SHP77 (cell line): Measurements from ENCODE around the gene SLC6A9.

Experiments
- DNase-seq, 2 experiments: peaks; one replicate each; lab custom pipeline; 2025; lab: John Stamatoyannopoulos, UW

SLC6A9 gene

GRCh38 chr1:44048532-44049215, 17.4 kb upstream of the SLC6A9 start:
- DNase-seq = no peak

DNA sequence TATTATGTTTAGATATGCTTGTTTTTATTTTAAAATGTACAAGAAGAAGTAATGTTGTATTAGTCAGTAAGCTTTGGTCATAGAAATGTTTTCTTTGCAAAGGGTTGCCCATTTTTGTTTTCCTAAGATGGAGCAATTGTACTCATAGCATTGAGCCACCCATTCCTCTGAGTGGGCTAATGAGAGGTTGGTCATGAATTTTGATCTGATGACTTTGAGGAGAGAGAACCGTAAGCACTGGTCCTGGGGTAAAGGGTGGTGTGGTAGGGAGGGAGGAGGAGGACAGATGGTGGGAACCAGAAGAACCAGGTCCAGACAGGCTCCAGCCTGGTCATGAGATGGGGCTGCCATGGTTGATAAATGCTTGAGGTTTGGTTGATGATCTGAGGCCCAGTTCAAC, 15.9 kb upstream of the SLC6A9 start:
- DNase-seq = no peak

- no peak for DNase-seq
These were observed 13.8 kb upstream of the SLC6A9 start for GRCh38 chr1:44045064-44045463.

- DNase-seq = no peak
These were observed 13.0 kb upstream of the SLC6A9 start for GRCh38 chr1:44044071-44044801.

- DNase-seq = no peak
These were observed 12.2 kb upstream of the SLC6A9 start for GRCh38 chr1:44043176-44044070.

DNA sequence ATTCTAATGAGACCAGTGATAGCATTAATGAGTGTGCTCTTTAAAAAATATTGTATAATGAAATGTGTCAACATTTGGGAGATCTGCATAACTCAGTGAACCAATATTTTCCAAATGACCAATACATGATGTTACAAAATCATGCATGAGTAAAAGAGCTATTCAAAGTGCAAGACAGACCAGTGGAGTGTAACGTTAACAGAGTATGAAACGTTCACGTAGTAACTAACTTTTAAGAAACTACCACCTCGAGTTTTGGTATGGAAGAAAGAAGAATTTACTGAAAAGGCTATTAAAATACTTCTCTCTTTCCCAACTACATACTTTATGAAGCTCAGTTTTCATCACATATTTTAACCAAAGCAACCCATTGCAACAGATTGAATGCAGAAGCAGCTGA, 9.6 kb upstream of the SLC6A9 start:
- no peak for DNase-seq

- DNase-seq = no peak
These were observed 9.2 kb upstream of the SLC6A9 start for GRCh38 chr1:44040418-44040817.

DNA sequence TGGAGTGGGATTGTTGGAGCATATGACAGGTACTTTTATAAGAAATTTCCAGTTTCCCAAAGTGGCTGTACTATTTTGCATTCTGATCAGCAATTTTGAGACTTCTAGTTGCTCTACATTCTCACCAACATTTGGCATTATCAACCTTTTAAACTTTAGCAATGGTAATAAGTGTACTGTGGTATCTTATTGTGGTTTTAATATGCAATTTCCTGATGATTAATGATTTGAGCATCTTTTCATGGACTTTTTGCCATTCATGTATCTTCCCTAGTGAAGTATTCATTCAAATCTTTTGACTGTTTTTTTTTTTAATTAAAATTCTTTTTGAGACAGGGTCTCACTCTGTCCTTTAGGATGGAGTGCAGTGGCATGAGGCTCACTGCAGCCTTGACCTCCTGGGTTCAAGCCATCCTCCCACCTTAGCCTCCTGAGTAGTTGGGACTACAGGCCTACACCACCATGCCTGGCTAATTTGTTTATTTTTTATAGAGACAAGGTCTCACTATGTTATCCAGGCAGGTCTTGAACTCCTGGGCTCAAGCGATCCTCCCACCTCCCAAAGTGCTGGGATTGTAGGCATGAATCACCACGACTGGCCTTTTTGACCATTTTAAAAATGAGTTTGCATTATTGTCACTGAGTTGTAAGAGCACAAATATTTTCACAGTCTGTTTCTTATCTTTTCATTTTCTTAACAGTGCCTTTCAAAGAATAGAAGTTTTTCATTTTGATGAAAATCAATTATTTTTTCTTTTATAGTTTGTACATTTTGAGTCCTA, 7.8 kb upstream of the SLC6A9 start:
- DNase-seq = no peak

DNA sequence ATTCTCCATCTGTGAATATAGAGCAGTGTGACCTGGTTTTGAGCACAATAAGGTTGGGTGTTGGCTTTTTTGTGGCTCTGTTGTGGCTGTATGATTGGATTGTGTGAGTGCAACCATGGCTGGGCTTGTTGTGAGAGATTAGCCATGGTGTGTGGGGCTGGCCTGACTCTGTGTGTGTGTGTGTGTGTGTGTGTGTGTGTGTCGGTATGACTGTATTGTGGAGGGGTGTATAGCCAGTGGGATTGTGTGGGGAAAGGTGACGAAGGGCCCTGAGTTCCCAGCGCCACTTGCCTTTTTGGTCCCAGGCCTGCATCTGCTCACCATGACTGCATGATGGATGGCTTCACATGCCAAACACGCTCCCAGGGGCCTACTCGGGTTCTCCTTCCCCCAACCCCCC, 5.9 kb upstream of the SLC6A9 start:
- no peak for DNase-seq

DNA sequence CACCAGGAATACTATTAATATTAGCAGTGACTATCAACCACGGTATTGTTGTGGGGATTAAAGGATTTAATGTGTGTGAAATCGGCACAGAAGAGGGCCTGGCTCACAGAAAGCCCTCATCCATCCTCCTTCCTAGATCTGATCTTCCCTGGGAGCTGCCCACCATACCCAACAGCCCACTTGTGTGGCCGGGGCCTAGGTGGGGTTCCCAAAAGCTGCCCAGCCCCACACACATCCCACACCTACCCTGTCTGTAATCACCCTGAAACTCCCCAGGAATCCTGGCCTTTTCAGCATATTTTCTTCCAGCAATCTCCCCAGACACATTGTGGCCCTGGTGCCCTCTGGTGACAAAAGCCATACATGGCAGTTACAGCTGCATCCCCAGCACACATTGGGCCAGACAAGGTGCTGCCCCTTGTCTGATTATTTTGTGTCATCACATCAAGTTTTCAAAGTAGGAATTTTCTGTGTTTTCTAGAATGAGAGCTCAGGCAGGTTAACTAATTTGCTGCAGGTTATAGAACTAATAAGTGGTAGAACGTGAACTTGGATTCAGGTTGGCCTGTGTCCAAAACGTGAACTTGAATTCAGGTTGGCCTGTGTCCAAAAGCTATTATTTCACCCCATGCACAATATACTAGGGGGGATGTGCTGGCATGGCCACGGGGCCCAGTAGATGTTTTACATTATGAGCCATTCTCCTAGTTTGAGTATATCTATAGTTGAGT, 5.3 kb upstream of the SLC6A9 start:
- peak; percentile 59 to 79 for DNase-seq

GRCh38 chr1:44035726-44036408, 4.6 kb upstream of the SLC6A9 start:
- no peak for DNase-seq

DNA sequence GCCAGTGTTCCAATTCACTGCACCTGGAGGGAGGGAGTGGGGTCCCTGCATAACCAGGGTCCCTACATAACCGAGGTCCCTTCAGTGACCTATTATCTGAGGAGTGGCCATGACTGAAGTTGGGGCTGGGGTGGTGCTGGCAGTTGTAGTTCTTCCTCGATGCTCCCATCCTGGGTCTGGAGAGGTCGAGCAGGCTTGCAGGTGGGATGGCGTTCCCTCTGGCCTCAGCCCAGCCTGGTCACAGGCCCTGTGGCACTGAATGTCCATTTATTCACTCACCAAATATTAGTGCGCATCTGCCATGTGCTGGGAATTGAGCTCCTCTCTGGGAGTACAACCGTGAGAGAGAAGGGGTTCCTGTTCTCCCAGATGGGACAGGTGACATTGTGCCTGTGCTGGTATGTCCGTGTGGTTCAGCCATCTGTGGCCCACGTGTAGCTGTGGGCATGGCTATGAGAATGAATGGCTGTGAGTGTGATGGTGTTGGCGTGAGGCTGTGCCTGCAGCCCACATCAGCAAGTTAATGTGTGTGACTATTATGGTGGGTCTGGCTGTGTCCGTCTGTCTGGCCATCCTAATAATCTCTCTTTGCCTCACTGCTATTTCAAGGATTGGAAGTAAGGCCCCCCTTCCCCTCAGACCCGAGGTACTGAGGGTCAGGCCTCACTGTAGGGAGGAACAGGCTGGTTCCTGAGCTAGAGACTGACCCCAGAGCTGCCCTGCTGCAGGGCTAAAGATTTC, 3.9 kb upstream of the SLC6A9 start:
- DNase-seq = no peak

DNA sequence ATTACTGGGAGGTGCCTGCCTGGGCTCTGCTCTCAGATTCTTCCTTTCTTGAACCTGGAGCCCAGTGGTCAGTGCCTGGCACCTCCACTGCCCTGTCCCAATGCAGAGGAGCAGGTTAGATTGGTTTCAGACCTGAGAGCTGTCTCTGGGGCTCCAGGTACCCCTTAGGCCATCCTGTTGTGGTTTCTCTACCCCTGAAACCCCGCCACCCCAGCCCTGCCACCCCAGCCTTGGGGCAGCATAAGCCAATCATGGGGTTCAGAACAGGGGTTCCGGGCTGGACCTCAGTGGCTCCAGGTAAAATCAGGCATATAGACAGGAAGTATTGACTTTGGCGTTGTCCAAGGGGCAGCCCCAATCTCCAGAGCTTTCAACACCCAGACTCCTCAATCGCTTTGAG, 3.2 kb upstream of the SLC6A9 start:
- DNase-seq = no peak

- no peak for DNase-seq
These were observed 2.5 kb upstream of the SLC6A9 start for GRCh38 chr1:44033756-44034155.

DNA sequence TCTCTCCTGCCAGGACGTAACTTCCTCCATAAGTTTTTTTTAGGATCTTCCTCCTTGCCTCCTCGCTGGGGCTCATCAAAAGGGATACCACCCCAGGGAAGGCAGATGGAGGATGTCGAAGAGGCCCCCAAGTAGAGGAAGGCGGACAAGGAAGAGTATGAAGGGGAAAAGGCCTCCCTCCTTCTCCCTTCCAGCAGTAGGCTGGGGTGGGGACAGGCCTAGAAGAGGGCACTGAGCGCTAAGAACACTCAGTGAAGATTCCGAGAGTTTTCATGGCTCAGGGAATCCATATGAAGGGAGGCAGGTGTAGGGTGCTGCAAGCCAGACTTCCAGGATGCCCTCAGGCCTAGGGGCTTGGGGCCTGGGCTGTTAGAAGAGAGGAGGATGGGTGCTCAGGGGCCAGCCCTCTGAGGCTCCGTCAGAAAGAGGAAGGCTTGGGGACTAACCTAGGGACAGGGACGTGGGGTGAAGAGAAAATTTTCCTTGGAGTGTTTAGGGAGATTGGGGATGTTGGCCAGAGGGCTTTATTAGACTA, 1.8 kb upstream of the SLC6A9 start:
- DNase-seq = no peak

- DNase-seq = no peak
These were observed 1.0 kb upstream of the SLC6A9 start for GRCh38 chr1:44032170-44032790.

GRCh38 chr1:44030605-44031251, 534 bp downstream of the SLC6A9 start:
- DNase-seq = peak in 1 of 2 experiments; percentile 37

DNA sequence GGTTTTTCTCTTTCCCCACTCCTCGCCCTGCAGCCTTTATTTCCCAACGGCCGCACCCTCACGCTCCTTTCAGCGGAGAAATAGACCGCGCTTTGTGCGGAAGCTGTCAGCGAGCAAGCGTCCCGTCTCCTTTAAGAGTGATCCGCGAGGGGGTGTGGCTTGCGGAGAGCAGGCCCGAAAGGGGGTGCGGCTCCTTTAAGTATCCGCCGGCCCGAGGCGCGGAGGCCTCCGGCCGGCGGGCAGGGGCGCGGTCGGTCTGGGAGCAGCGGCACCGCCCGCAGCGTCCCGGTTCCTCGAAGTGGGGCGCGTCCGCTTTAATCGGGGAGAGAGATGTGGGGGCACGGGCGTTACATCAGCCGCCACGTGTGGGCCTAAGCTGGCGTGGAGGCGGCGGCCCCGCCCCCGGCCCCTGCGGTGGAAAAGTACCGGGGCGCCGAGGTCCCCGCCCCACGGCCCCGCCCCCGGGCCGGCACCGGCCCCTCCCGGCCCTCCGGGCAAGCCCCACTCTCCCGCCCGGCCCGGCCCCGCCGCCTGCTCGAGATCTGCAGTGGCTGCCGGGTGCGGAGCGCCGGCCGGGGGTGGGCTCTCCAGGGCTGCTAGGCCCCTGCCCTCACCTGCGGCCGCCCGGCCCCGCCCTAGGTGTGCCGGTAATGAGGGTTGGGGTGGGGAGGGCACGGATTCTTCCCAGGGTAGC, 1.2 kb downstream of the SLC6A9 start:
- DNase-seq = peak; percentile 78 to 81
